ENCODE results near the gene PTGIS.
A peak's percentile ranks its signal among the peaks of the same experiment; 100 is the strongest.

Gene PTGIS

GRCh38 chr20:49489688-49490087 is 78.2 kb downstream of the PTGIS start:
- TF ChIP-seq USF1 (IDR thresholded peaks at IDR 0.05) (no peak), TAF1 (IDR thresholded peaks at IDR 0.05; ENCODE audit: low read depth) (no peak), RAD21 (IDR thresholded peaks at IDR 0.05; ENCODE audit: low read depth) (no peak), MAX (IDR thresholded peaks at IDR 0.05) (no peak), REST (IDR thresholded peaks at IDR 0.05; ENCODE audit: low read depth) (no peak), TEAD4 (IDR thresholded peaks at IDR 0.05) (no peak), NFIC (IDR thresholded peaks at IDR 0.05) (no peak), CEBPB (IDR thresholded peaks at IDR 0.05) (no peak), YY1 (IDR thresholded peaks at IDR 0.05; ENCODE audit: low read depth) (no peak), EP300 (IDR thresholded peaks at IDR 0.05; ENCODE audit: borderline replicate concordance) (no peak), FOXM1 (IDR thresholded peaks at IDR 0.05; ENCODE audit: borderline replicate concordance, low read depth) (no peak), EGR1 (IDR thresholded peaks at IDR 0.05) (no peak), CREB1 (IDR thresholded peaks at IDR 0.05; ENCODE audit: low read depth) (no peak), ZBTB7A (IDR thresholded peaks at IDR 0.05; ENCODE audit: low read depth) (no peak), TCF12 (IDR thresholded peaks at IDR 0.05; ENCODE audit: low read depth) (no peak)

- TF ChIP-seq CREB1 (IDR thresholded peaks at IDR 0.05; ENCODE audit: low read depth) (no peak), CEBPB (IDR thresholded peaks at IDR 0.05) (no peak), EP300 (IDR thresholded peaks at IDR 0.05; ENCODE audit: borderline replicate concordance) (no peak), EGR1 (IDR thresholded peaks at IDR 0.05) (no peak), RAD21 (IDR thresholded peaks at IDR 0.05; ENCODE audit: low read depth) (no peak), ZBTB7A (IDR thresholded peaks at IDR 0.05; ENCODE audit: low read depth) (no peak), NFIC (IDR thresholded peaks at IDR 0.05) (no peak), TAF1 (IDR thresholded peaks at IDR 0.05; ENCODE audit: low read depth) (no peak), TCF12 (IDR thresholded peaks at IDR 0.05; ENCODE audit: low read depth) (no peak), REST (IDR thresholded peaks at IDR 0.05; ENCODE audit: low read depth) (no peak), TEAD4 (IDR thresholded peaks at IDR 0.05) (no peak), USF1 (IDR thresholded peaks at IDR 0.05) (no peak), YY1 (IDR thresholded peaks at IDR 0.05; ENCODE audit: low read depth) (no peak), FOXM1 (IDR thresholded peaks at IDR 0.05; ENCODE audit: borderline replicate concordance, low read depth) (no peak)
These were observed 81.9 kb downstream of the PTGIS start for GRCh38 chr20:49486064-49486463.

- TF ChIP-seq MAX (IDR thresholded peaks at IDR 0.05): no peak
- TF ChIP-seq REST (IDR thresholded peaks at IDR 0.05; ENCODE audit: low read depth): peak; percentile 46
These were observed 82.4 kb downstream of the PTGIS start for GRCh38 chr20:49485563-49485962.

GRCh38 chr20:49484180-49485140 is 83.5 kb downstream of the PTGIS start:
- TF ChIP-seq YY1 (IDR thresholded peaks at IDR 0.05; ENCODE audit: low read depth): no peak
- no peak for TF ChIP-seq EP300 (IDR thresholded peaks at IDR 0.05; ENCODE audit: borderline replicate concordance)
- TF ChIP-seq ZBTB7A (IDR thresholded peaks at IDR 0.05; ENCODE audit: low read depth): no peak
- 0 out of 2 replicates have a peak, but pooled peaks have one; percentile 47 for TF ChIP-seq REST (IDR thresholded peaks at IDR 0.05; ENCODE audit: low read depth)
- TF ChIP-seq NFIC (IDR thresholded peaks at IDR 0.05): no peak
- TF ChIP-seq CREB1 (IDR thresholded peaks at IDR 0.05; ENCODE audit: low read depth): no peak
- TF ChIP-seq TEAD4 (IDR thresholded peaks at IDR 0.05): no peak
- no peak for TF ChIP-seq TCF12 (IDR thresholded peaks at IDR 0.05; ENCODE audit: low read depth)
- no peak for TF ChIP-seq CEBPB (IDR thresholded peaks at IDR 0.05)
- no peak for TF ChIP-seq TAF1 (IDR thresholded peaks at IDR 0.05; ENCODE audit: low read depth)
- peak; percentile 73 for TF ChIP-seq RAD21 (IDR thresholded peaks at IDR 0.05; ENCODE audit: low read depth)
- TF ChIP-seq MAX (IDR thresholded peaks at IDR 0.05): no peak

All from Ishikawa (cell line).